HL-60 (cell line): ENCODE results near the gene COX10.

Experiments used
- GABPA ChIP-seq: IDR thresholded peaks from 2 replicates; pipeline ENCODE4 v1.6.1; 2012; ENCODE audit warnings: low read depth
- POLR2AphosphoS5 ChIP-seq: IDR thresholded peaks from 2 replicates; pipeline ENCODE4 v1.6.1; 2012; ENCODE audit warnings: low read depth
- SPI1 ChIP-seq: IDR thresholded peaks from 2 replicates; pipeline ENCODE4 v1.6.1; 2012; ENCODE audit warnings: low read depth, mild to moderate bottlenecking, borderline replicate concordance
- TF ChIP-seq, protein P1 (sequence below): IDR thresholded peaks from one replicate; pipeline ENCODE4 v1.5.1; 2011; ENCODE audit warnings: low read length, control low read depth, inconsistent platforms; ENCODE audit not compliant: insufficient read depth
- TF ChIP-seq, protein P2 (sequence below): IDR thresholded peaks from 2 replicates; pipeline ENCODE4 v1.6.1; 2012; ENCODE audit warnings: low read depth; ENCODE audit not compliant: insufficient replicate concordance

DNA sequence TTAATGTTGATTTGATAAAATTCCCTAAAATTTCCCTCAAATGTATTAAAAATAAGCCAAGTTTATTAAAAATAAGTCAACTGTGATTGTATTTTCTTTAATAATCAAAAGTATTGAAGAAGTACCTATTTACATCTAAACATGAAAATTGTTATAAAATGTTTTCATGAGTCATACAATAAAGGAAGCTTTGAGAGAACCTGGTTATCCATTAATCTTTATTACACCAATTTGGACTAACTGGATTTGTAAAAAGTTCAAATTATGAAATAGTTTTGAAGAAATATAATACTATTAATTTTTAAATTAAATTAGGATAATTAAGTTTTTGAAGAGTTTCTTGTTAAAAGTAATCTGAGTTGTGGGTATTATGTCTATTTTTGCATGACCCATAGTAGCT, 63.8 kb downstream of the COX10 start:
- TF ChIP-seq, protein P1, sequence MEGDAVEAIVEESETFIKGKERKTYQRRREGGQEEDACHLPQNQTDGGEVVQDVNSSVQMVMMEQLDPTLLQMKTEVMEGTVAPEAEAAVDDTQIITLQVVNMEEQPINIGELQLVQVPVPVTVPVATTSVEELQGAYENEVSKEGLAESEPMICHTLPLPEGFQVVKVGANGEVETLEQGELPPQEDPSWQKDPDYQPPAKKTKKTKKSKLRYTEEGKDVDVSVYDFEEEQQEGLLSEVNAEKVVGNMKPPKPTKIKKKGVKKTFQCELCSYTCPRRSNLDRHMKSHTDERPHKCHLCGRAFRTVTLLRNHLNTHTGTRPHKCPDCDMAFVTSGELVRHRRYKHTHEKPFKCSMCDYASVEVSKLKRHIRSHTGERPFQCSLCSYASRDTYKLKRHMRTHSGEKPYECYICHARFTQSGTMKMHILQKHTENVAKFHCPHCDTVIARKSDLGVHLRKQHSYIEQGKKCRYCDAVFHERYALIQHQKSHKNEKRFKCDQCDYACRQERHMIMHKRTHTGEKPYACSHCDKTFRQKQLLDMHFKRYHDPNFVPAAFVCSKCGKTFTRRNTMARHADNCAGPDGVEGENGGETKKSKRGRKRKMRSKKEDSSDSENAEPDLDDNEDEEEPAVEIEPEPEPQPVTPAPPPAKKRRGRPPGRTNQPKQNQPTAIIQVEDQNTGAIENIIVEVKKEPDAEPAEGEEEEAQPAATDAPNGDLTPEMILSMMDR, result no peak
- no peak for TF ChIP-seq POLR2AphosphoS5
- TF ChIP-seq, protein P2, sequence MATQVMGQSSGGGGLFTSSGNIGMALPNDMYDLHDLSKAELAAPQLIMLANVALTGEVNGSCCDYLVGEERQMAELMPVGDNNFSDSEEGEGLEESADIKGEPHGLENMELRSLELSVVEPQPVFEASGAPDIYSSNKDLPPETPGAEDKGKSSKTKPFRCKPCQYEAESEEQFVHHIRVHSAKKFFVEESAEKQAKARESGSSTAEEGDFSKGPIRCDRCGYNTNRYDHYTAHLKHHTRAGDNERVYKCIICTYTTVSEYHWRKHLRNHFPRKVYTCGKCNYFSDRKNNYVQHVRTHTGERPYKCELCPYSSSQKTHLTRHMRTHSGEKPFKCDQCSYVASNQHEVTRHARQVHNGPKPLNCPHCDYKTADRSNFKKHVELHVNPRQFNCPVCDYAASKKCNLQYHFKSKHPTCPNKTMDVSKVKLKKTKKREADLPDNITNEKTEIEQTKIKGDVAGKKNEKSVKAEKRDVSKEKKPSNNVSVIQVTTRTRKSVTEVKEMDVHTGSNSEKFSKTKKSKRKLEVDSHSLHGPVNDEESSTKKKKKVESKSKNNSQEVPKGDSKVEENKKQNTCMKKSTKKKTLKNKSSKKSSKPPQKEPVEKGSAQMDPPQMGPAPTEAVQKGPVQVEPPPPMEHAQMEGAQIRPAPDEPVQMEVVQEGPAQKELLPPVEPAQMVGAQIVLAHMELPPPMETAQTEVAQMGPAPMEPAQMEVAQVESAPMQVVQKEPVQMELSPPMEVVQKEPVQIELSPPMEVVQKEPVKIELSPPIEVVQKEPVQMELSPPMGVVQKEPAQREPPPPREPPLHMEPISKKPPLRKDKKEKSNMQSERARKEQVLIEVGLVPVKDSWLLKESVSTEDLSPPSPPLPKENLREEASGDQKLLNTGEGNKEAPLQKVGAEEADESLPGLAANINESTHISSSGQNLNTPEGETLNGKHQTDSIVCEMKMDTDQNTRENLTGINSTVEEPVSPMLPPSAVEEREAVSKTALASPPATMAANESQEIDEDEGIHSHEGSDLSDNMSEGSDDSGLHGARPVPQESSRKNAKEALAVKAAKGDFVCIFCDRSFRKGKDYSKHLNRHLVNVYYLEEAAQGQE, result no peak
- no peak for TF ChIP-seq GABPA
- no peak for TF ChIP-seq SPI1
